Measurements from ENCODE around the gene JAKMIP2.

Gene JAKMIP2

GRCh38 chr5:147697380-147697779 lies 85.1 kb downstream of the JAKMIP2 start:
- DNase-seq (ENCODE audit: low read depth, low spot score): no peak

GRCh38 chr5:147694772-147695171 lies 87.8 kb downstream of the JAKMIP2 start:
- DNase-seq (ENCODE audit: low read depth, low spot score): no peak

DNA sequence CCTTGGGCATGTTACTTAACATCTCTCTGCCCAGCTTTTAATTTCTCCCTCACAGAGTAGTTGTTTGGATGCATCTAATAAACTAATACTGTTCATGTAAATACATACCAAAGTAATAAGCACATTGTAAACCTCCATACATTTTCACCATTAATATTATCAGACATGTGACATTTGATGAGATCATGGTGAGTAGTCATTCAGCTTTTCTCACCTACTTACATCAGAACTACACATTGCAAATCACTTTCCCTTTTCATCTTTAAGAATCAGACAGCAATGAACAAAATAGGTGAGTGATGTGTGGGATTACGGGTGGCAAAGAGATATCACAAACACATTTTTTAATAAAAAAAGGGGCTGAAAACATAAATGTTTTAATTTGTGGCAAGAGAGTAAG lies 89.3 kb downstream of the JAKMIP2 start:
- DNase-seq (ENCODE audit: low read depth, low spot score): no peak

- no peak for DNase-seq (ENCODE audit: low read depth, low spot score)
Observed at GRCh38 chr5:147691130-147691529, 91.4 kb downstream of the JAKMIP2 start.

GRCh38 chr5:147690595-147690994 lies 91.9 kb downstream of the JAKMIP2 start:
- peak; percentile 42 for DNase-seq (ENCODE audit: low read depth, low spot score)

GRCh38 chr5:147689426-147689825 lies 93.1 kb downstream of the JAKMIP2 start:
- DNase-seq (ENCODE audit: low read depth, low spot score): no peak

DNA sequence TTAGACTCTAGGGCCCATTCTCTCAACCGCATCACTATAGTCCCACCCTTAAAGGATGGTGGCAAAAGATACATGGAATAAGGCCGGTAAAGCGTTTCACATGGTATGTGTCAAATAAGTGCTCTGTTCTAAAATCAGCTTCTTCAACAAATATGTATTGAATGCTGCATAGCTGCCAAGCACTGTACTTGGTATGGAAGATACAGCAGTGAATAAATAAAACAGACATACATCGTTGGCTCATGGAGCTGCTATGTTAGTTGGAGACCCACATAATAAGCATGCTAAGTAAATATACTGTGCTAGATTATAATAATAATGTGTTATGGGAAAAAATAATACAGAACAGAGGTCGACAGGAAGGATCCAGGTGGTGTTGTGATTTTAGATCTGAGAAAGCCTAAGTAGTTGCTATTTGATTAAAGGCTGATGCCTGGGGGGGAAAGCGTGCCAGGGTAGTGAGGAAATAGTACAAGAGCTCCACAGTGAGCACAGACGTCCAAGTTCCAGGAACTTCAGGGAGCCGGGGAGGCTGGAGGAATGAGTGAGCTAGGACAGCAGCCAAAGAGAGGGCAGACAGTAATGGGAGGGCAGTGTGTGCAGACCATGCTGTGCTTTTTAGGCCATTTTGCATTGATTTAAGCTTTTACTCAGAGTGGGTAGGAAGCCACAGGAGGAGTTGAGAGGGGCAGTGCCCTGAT lies 93.7 kb downstream of the JAKMIP2 start:
- DNase-seq (ENCODE audit: low read depth, low spot score): no peak

DNA sequence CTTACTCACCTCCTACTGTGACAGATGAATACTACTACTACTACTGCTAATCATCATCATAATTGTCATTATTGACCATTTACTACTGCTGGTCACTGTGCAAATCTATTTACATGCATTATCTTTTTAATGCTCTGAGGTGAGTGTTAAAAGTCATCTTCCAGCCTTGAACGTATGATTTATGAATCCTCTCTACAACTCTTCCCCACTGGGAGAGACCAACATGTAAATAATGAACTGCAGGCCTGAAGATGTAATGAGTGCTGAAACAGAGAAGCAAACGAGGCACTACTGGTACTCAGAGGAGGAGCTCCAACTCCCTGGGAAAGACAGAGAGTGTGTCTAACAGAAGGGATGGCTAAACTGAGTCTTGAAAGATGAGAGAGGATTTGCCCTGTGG lies 95.4 kb downstream of the JAKMIP2 start:
- no peak for DNase-seq (ENCODE audit: low read depth, low spot score)

DNA sequence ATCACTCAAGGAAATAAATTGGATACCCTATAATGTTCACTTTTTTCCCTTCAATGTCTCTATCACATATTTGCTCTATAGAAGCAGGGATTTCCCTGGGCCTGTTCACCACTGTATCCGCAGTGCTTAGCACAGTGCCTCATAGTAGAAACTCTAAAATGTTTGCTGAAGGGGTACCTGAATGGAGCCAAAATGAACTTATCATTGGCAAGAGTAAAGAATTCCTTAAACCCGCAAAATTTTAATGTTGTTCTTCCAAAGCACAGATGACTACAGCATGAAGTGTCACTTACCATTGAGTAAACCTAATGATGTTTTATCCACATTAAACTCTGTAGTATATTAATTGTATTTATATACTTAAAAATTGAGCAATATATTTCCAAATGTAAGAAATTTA lies 96.1 kb downstream of the JAKMIP2 start:
- no peak for DNase-seq (ENCODE audit: low read depth, low spot score)

- DNase-seq (ENCODE audit: low read depth, low spot score): no peak
Observed at GRCh38 chr5:147685993-147686392, 96.5 kb downstream of the JAKMIP2 start.

- no peak for DNase-seq (ENCODE audit: low read depth, low spot score)
Observed at GRCh38 chr5:147675168-147675567, 107.4 kb downstream of the JAKMIP2 start.

DNA sequence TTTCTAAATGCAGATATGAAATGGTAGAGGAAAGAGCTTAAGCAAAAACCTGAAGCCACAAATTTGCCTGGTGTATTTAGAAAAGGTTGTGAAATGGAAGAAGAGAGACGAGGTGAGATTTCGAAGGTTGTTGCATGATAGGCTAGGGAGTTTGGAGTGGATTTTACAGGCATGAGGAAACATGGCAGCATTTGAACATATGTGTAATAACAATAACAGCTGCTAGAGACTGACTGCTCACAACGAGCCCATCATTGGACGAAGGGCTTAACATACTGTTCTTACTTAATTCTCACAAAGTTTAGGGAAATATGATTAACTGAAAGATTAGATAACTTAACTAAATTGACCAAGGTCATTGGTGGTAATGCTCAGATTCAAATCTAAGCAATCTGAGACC lies 108.1 kb downstream of the JAKMIP2 start:
- DNase-seq (ENCODE audit: low read depth, low spot score): no peak

GRCh38 chr5:147673791-147674190 lies 108.7 kb downstream of the JAKMIP2 start:
- no peak for DNase-seq (ENCODE audit: low read depth, low spot score)

DNA sequence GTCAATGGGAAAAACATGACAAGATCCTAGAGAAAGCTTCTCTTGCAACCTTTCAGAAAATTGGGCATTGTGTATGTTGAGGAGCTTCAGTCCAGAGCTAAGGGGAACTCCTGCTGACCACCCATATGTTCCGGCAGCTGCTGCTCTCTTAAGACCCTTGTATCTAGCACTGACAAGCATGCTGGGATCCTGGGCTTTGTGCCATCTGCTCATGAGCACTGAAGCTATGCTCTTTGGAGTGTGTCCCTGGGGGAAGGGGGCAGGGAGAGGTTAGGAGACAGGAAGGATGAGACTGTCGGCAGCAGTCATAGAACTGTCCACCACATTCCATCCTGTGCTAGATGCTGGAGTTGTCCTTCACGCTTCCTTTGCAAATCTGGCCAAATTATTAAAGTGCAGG lies 109.3 kb downstream of the JAKMIP2 start:
- DNase-seq (ENCODE audit: low read depth, low spot score): no peak

DNA sequence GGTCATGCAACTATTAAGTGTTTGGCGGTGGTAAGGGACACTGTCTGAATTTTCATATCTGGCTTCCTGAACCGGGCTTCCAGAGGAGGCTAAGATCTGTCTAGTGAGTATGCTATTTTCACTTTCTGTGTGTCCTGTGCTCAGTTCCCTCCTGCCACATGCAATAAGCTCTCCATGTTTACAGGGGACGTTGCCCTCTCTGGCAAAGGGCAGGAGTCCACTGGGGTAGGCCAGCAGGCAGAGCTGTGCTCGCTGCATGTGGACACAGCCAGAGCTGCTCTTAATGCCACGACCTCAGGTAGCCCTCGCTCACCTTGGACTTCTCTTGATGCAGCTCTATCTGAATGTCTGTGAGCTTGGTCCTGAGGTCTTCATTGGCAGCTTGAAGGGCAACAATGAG lies 111.2 kb downstream of the JAKMIP2 start:
- DNase-seq (ENCODE audit: low read depth, low spot score): no peak

DNA sequence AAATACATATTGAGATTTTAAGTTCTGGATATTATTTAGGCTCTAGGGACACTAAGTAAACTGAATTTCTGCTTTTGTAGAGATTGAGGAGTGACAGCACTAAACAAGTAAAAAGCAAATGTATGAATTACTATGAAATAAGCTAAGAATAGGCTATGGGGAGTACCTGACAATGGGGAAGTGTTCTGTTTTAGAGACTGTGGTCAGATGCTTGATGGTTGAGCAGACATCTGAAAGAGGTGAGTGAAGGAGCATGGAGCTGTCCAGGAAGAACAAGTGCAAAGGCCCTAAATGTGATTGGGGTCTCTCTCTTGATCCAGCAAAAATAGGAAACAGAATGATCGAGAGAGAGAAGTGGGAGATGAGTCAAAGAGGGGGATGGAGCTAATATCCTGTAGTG lies 111.7 kb downstream of the JAKMIP2 start:
- DNase-seq (ENCODE audit: low read depth, low spot score): no peak

- no peak for DNase-seq (ENCODE audit: low read depth, low spot score)
Observed at GRCh38 chr5:147669169-147669869, 113.2 kb downstream of the JAKMIP2 start.

GRCh38 chr5:147668385-147668784 lies 114.1 kb downstream of the JAKMIP2 start:
- DNase-seq (ENCODE audit: low read depth, low spot score): no peak

DNA sequence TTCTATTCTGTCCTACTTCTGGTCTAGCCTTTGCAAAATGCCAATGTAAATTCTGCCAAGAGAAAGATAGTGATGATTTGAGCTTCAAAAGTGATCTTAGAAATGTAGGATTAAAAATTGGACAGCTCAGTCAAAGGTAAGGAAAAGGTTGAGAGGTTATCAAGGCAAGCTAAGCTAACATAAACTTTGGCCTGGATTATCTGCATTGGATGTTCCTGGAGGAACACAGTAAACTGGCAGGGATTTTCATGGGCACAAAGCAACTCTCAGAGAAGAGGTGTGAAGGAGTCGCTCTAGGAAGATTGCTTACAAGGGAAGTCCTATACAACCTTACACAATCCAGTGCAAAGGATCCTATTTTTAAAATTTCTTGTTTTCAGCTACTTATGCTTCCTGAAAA lies 115.2 kb downstream of the JAKMIP2 start:
- DNase-seq (ENCODE audit: low read depth, low spot score): no peak

DNA sequence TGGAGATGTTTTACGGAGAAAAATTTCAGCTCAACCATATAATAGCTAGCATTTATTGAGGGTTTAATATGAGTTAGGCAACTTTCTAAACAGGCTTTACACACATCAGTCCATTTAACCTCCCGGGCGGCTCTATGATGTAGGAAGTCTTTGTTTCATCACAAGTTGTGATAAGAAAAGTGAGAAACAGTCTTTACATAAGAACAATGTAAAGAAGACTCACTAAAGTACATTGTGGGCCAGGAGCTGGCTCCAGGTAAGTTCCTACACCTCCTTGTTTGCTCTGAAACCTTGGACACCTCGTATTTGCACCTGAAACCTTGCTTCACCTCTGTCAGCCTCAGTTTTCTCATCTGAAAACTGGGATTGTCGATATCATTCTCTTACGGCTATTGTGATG lies 116.1 kb downstream of the JAKMIP2 start:
- DNase-seq (ENCODE audit: low read depth, low spot score): no peak

DNA sequence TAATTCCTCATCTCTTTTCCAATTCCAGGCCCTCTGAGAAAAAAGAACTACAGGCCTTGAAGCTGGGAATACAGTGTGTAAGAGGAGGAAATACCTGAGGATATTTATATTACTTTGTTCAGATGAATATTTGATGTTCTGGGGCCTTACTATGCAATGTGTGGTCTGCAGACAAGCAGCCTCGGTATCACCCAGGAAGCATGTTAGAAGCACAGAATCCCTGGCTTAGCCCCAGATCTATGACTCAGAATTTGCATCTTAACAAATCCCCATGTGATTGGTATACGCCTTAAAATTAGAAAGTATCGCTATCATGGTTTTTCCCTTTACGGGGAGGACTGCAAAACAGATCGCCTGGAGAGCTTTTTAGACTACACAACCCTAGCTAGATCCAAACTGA lies 121.0 kb downstream of the JAKMIP2 start:
- no peak for DNase-seq (ENCODE audit: low read depth, low spot score)

GRCh38 chr5:147659166-147659929 lies 123.2 kb downstream of the JAKMIP2 start:
- no peak for DNase-seq (ENCODE audit: low read depth, low spot score)

Data from iPS DF 19.7 (cell line).